GM23338 (cell line): ENCODE measurements around the gene PDE2A.

Source experiments
- CREB1 ChIP-seq: fragments of 250-450 bp; sonication (Bioruptor Pico); IDR thresholded peaks from 2 replicates; pipeline ENCODE4 v1.5.0; 2020; ENCODE audit warnings: low read depth, mild to moderate bottlenecking, moderate library complexity
- EZH2 ChIP-seq: fragments of 200-600 bp; sonication (generic); IDR thresholded peaks from one replicate; pipeline ENCODE4 v1.8.0; 2017; ENCODE audit warnings: antibody characterized with exemption, mild to moderate bottlenecking, low read depth; ENCODE audit not compliant: unreplicated experiment
- NANOG ChIP-seq: IDR thresholded peaks from 2 replicates; pipeline ENCODE4 v1.6.1; 2016; ENCODE audit warnings: antibody characterized with exemption, borderline replicate concordance
- POLR2AphosphoS5 ChIP-seq: IDR thresholded peaks from 2 replicates; pipeline ENCODE4 v1.6.1; 2016; ENCODE audit warnings: antibody characterized with exemption, low read depth
- TF ChIP-seq, protein P1 (sequence below), 2 experiments: fragments of 200-600 bp in 1 of 2; sonication (generic) in 1 of 2; conservative IDR thresholded peaks; 2 replicates each; pipeline versions ENCODE4 v1.5.1 to v1.6.1; 2016 to 2017; ENCODE audit warnings: antibody characterized with exemption in 2 of 2, low read depth in 2 of 2, mild to moderate bottlenecking in 2 of 2, moderate library complexity in 1 of 2
- TF ChIP-seq, protein P2 (sequence below): IDR thresholded peaks from one replicate; pipeline ENCODE4 v1.6.1; 2018; ENCODE audit warnings: antibody characterized with exemption; ENCODE audit not compliant: unreplicated experiment
- TF ChIP-seq, protein P3 (sequence below): IDR thresholded peaks from 2 replicates; pipeline ENCODE4 v1.6.1; 2016; ENCODE audit warnings: antibody characterized with exemption

GRCh38 chr11:72528121-72528520 lies 146.1 kb downstream of the PDE2A start:
- TF ChIP-seq, protein P1, sequence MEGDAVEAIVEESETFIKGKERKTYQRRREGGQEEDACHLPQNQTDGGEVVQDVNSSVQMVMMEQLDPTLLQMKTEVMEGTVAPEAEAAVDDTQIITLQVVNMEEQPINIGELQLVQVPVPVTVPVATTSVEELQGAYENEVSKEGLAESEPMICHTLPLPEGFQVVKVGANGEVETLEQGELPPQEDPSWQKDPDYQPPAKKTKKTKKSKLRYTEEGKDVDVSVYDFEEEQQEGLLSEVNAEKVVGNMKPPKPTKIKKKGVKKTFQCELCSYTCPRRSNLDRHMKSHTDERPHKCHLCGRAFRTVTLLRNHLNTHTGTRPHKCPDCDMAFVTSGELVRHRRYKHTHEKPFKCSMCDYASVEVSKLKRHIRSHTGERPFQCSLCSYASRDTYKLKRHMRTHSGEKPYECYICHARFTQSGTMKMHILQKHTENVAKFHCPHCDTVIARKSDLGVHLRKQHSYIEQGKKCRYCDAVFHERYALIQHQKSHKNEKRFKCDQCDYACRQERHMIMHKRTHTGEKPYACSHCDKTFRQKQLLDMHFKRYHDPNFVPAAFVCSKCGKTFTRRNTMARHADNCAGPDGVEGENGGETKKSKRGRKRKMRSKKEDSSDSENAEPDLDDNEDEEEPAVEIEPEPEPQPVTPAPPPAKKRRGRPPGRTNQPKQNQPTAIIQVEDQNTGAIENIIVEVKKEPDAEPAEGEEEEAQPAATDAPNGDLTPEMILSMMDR (conservative IDR thresholded peaks at IDR 0.05; ENCODE audit: low read depth in 2 of 2) = no peak
- TF ChIP-seq, protein P2, sequence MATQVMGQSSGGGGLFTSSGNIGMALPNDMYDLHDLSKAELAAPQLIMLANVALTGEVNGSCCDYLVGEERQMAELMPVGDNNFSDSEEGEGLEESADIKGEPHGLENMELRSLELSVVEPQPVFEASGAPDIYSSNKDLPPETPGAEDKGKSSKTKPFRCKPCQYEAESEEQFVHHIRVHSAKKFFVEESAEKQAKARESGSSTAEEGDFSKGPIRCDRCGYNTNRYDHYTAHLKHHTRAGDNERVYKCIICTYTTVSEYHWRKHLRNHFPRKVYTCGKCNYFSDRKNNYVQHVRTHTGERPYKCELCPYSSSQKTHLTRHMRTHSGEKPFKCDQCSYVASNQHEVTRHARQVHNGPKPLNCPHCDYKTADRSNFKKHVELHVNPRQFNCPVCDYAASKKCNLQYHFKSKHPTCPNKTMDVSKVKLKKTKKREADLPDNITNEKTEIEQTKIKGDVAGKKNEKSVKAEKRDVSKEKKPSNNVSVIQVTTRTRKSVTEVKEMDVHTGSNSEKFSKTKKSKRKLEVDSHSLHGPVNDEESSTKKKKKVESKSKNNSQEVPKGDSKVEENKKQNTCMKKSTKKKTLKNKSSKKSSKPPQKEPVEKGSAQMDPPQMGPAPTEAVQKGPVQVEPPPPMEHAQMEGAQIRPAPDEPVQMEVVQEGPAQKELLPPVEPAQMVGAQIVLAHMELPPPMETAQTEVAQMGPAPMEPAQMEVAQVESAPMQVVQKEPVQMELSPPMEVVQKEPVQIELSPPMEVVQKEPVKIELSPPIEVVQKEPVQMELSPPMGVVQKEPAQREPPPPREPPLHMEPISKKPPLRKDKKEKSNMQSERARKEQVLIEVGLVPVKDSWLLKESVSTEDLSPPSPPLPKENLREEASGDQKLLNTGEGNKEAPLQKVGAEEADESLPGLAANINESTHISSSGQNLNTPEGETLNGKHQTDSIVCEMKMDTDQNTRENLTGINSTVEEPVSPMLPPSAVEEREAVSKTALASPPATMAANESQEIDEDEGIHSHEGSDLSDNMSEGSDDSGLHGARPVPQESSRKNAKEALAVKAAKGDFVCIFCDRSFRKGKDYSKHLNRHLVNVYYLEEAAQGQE = no peak
- TF ChIP-seq EZH2 (no peak), CREB1 (CRISPR knock-in tag) (no peak), NANOG (no peak), POLR2AphosphoS5 (no peak)
- TF ChIP-seq, protein P3, sequence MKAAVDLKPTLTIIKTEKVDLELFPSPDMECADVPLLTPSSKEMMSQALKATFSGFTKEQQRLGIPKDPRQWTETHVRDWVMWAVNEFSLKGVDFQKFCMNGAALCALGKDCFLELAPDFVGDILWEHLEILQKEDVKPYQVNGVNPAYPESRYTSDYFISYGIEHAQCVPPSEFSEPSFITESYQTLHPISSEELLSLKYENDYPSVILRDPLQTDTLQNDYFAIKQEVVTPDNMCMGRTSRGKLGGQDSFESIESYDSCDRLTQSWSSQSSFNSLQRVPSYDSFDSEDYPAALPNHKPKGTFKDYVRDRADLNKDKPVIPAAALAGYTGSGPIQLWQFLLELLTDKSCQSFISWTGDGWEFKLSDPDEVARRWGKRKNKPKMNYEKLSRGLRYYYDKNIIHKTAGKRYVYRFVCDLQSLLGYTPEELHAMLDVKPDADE = no peak
